GM23338 (cell line): ENCODE measurements around the gene KLC3. TPM values are rescaled to one million over a fixed set of nuclear protein-coding genes. Genes with fewer than 3 reads are reported as not detected.

Experiments
- ATAC-seq: fragments of 200-7000 bp; cut with Tn5 transposase; 3 replicates; pipeline ENCODE4 v1.9.1; 2020
- DNase-seq: peaks from one replicate; pipeline ENCODE4 v3.0.0-alpha.2; 2015; ENCODE audit warnings: low spot score
- H2AFZ ChIP-seq: fragments of 200-600 bp; sonication (generic); 2 replicates; pipeline ENCODE4 v1.8.0; 2016; ENCODE audit warnings: antibody characterized with exemption, mild to moderate bottlenecking, moderate library complexity
- H3F3A ChIP-seq: fragments of 200-600 bp; sonication (generic); replicated peaks from 2 replicates; pipeline ENCODE4 v1.8.0; 2017; ENCODE audit warnings: antibody characterized with exemption, mixed run types, low read depth
- H3K27ac ChIP-seq: fragments of 200-600 bp; sonication (generic); 2 replicates; pipeline ENCODE4 v1.6.1; 2016; ENCODE audit warnings: low read depth
- H3K27me3 ChIP-seq: fragments of 200-600 bp; sonication (generic); 2 replicates; pipeline ENCODE4 v1.8.0; 2016; ENCODE audit warnings: mild to moderate bottlenecking, mixed run types, moderate library complexity; ENCODE audit not compliant: insufficient read depth
- H3K36me3 ChIP-seq: fragments of 200-600 bp; sonication (generic); 2 replicates; pipeline ENCODE4 v1.8.0; 2016; ENCODE audit warnings: mild to moderate bottlenecking; ENCODE audit not compliant: insufficient read depth
- H3K4me1 ChIP-seq: fragments of 200-600 bp; sonication (generic); 2 replicates; pipeline ENCODE4 v1.8.0; 2016; ENCODE audit warnings: mild to moderate bottlenecking, moderate library complexity; ENCODE audit not compliant: insufficient read depth
- H3K4me2 ChIP-seq: fragments of 200-600 bp; sonication (generic); 2 replicates; pipeline ENCODE4 v1.7.1; 2017; ENCODE audit warnings: mixed run types
- H3K4me3 ChIP-seq: fragments of 200-600 bp; sonication (generic); 2 replicates; pipeline ENCODE4 v1.6.1; 2016; ENCODE audit warnings: mixed run types
- H3K79me2 ChIP-seq: fragments of 200-600 bp; sonication (generic); replicated peaks from 2 replicates; pipeline ENCODE4 v1.8.0; 2017; ENCODE audit warnings: mild to moderate bottlenecking; ENCODE audit not compliant: insufficient read depth
- H3K9me2 ChIP-seq: fragments of 200-600 bp; sonication (generic); 2 replicates; pipeline ENCODE4 v1.8.0; 2017; ENCODE audit not compliant: insufficient read depth
- H4K20me1 ChIP-seq: fragments of 200-600 bp; sonication (generic); replicated peaks from 2 replicates; pipeline ENCODE4 v1.8.0; 2017; ENCODE audit warnings: mild to moderate bottlenecking; ENCODE audit not compliant: insufficient read depth
- H3K27ac Mint-ChIP-seq: 2 replicates; pipeline ENCODE4 v1.8.0; 2020; ENCODE audit warnings: inconsistent platforms, mild to moderate bottlenecking, moderate library complexity, mixed read lengths
- H3K27me3 Mint-ChIP-seq: 3 replicates; pipeline ENCODE4 v1.8.0; 2022; ENCODE audit warnings: low read depth, mild to moderate bottlenecking, moderate library complexity, mixed read lengths, inconsistent platforms; ENCODE audit not compliant: insufficient read depth, poor library complexity
- H3K36me3 Mint-ChIP-seq: 3 replicates; pipeline ENCODE4 v1.8.0; 2021; ENCODE audit warnings: low read depth, mild to moderate bottlenecking, inconsistent platforms, moderate library complexity, mixed read lengths
- H3K4me1 Mint-ChIP-seq: 3 replicates; pipeline ENCODE4 v1.8.0; 2020; ENCODE audit warnings: mild to moderate bottlenecking, inconsistent platforms, mixed read lengths
- H3K4me3 Mint-ChIP-seq: 3 replicates; pipeline ENCODE4 v1.8.0; 2021; ENCODE audit warnings: moderate library complexity, mild to moderate bottlenecking, inconsistent platforms, mixed read lengths
- H3K9me3 Mint-ChIP-seq: 3 replicates; pipeline ENCODE4 v1.8.0; 2020; ENCODE audit warnings: moderate library complexity, mild to moderate bottlenecking, inconsistent platforms, mixed read lengths
- CREB1 ChIP-seq: fragments of 250-450 bp; sonication (Bioruptor Pico); IDR thresholded peaks from 2 replicates; pipeline ENCODE4 v1.5.0; 2020; ENCODE audit warnings: low read depth, mild to moderate bottlenecking, moderate library complexity
- CTCF ChIP-seq, 2 experiments: fragments of 200-600 bp in 1 of 2; sonication (generic) in 1 of 2; conservative IDR thresholded peaks; 2 replicates each; pipeline versions ENCODE4 v1.5.1 to v1.6.1; 2016 to 2017; ENCODE audit warnings: antibody characterized with exemption in 2 of 2, low read depth in 2 of 2, mild to moderate bottlenecking in 2 of 2, moderate library complexity in 1 of 2
- EZH2 ChIP-seq: fragments of 200-600 bp; sonication (generic); IDR thresholded peaks from one replicate; pipeline ENCODE4 v1.8.0; 2017; ENCODE audit warnings: antibody characterized with exemption, mild to moderate bottlenecking, low read depth; ENCODE audit not compliant: unreplicated experiment
- EZH2phosphoT487 ChIP-seq: fragments of 200-600 bp; sonication (generic); IDR thresholded peaks from one replicate; pipeline ENCODE4 v1.8.1; 2018; ENCODE audit warnings: antibody characterized with exemption; ENCODE audit not compliant: unreplicated experiment
- JUNB ChIP-seq: IDR thresholded peaks from one replicate; pipeline ENCODE4 v1.6.1; 2016; ENCODE audit warnings: antibody characterized with exemption; ENCODE audit not compliant: unreplicated experiment
- POLR2AphosphoS5 ChIP-seq: IDR thresholded peaks from 2 replicates; pipeline ENCODE4 v1.6.1; 2016; ENCODE audit warnings: antibody characterized with exemption, low read depth
- STAT1 ChIP-seq: IDR thresholded peaks from one replicate; pipeline ENCODE4 v1.6.1; 2016; ENCODE audit warnings: antibody characterized with exemption; ENCODE audit not compliant: unreplicated experiment
- ZNF114 ChIP-seq: fragments of 250-450 bp; sonication (Bioruptor Pico); IDR thresholded peaks from 2 replicates; pipeline ENCODE4 v1.5.0; 2020; ENCODE audit warnings: mild to moderate bottlenecking, moderate library complexity
- ZNF331 ChIP-seq: fragments of 250-450 bp; sonication (Bioruptor Pico); IDR thresholded peaks from 2 replicates; pipeline ENCODE4 v1.5.0; 2020; ENCODE audit warnings: low read depth, mild to moderate bottlenecking, moderate library complexity
- ZNF462 ChIP-seq: fragments of 250-450 bp; sonication (Bioruptor Pico); IDR thresholded peaks from 2 replicates; pipeline ENCODE4 v1.5.0; 2020; ENCODE audit warnings: mild to moderate bottlenecking, moderate library complexity
- polyA plus RNA-seq: library from polyadenylated mRNA; unstranded; fragments of >200 nt; fragmentation: Nextera tagmentation; extraction: Ambion mirVana; gene quantifications from 2 replicates; pipeline ENCODE4 v1.2.1, GENCODE V29; 2016
- total RNA-seq: library from RNA; depleted of rRNA; stranded (reverse); fragments of >200 nt; shearing (Covaris generic); gene quantifications from 2 replicates; pipeline ENCODE4 v1.2.3, GENCODE V29; 2014
- TF ChIP-seq, protein P1 (sequence below): IDR thresholded peaks from one replicate; pipeline ENCODE4 v1.6.1; 2018; ENCODE audit warnings: antibody characterized with exemption; ENCODE audit not compliant: unreplicated experiment

The KLC3 gene
- total and polyA plus RNA-seq, 2 experiments from 2014 or later = 3.1 to 6.4 TPM

DNA sequence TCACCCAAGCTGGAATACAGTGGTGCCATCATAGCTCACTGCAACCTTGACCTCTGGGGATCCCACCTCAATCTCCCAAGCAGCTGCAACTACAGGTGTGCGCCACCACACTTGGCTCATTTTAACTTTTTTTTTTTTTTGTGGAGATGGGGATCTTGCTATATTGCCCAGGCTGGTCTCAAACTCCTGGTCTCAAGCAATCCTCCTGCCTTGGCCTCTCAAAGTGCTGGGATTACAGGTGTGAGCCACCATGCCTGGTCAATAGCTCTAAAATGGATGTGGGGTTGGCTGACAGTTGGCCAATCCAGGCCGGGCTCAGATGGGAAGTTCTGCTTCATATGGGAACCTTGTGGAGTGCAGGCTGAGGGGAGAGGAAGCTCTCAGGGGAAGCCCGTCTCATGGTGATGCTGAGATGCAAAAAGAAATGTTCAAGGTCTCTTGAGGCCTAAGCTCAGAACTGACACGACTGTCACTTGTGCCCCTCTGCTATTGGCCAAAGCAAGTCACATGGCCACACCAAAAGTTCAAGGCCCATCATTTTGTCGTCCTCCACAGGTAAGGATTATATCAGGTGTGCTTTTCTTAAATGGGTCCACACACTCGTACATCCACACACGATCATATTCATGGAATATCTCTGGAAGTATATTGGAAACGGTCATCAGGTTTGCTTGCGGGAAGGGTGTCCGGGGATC, 6.8 kb upstream of the KLC3 start:
- no peaks in the 10 kb centered on the region for H3K4me1 Mint-ChIP-seq

More for the DNA sequence above, 6.8 kb upstream of the KLC3 start:
- Histone ChIP-seq H3K36me3 (no peaks in the 10 kb centered on the region), H3K4me3 (no peak overlapping the region), H4K20me1 (no peaks in the 10 kb centered on the region), H3K79me2 (no peaks in the 10 kb centered on the region), H3K4me1 (no peaks in the 10 kb centered on the region), H3K4me2 (no peak overlapping the region), H3K27me3 (no peaks in the 10 kb centered on the region), H3F3A (peaks cover 3% of the 10 kb centered on the region; the same call in 1 of the 2 replicates), H3K9me2 (no peaks in the 10 kb centered on the region), H3K27ac (no peak overlapping the region), H2AFZ (no peak overlapping the region)
- Mint-ChIP-seq H3K36me3 (no peaks in the 10 kb centered on the region; the same call in 2 of the 3 replicates), H3K9me3 (no peaks in the 10 kb centered on the region), H3K27ac (no peak overlapping the region), H3K27me3 (peaks cover 10% of the 10 kb centered on the region), H3K4me3 (no peak overlapping the region)
- DNase-seq (no peak), ATAC-seq (no peak)
- no peak for TF ChIP-seq EZH2
- TF ChIP-seq, protein P1, sequence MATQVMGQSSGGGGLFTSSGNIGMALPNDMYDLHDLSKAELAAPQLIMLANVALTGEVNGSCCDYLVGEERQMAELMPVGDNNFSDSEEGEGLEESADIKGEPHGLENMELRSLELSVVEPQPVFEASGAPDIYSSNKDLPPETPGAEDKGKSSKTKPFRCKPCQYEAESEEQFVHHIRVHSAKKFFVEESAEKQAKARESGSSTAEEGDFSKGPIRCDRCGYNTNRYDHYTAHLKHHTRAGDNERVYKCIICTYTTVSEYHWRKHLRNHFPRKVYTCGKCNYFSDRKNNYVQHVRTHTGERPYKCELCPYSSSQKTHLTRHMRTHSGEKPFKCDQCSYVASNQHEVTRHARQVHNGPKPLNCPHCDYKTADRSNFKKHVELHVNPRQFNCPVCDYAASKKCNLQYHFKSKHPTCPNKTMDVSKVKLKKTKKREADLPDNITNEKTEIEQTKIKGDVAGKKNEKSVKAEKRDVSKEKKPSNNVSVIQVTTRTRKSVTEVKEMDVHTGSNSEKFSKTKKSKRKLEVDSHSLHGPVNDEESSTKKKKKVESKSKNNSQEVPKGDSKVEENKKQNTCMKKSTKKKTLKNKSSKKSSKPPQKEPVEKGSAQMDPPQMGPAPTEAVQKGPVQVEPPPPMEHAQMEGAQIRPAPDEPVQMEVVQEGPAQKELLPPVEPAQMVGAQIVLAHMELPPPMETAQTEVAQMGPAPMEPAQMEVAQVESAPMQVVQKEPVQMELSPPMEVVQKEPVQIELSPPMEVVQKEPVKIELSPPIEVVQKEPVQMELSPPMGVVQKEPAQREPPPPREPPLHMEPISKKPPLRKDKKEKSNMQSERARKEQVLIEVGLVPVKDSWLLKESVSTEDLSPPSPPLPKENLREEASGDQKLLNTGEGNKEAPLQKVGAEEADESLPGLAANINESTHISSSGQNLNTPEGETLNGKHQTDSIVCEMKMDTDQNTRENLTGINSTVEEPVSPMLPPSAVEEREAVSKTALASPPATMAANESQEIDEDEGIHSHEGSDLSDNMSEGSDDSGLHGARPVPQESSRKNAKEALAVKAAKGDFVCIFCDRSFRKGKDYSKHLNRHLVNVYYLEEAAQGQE = no peak
- TF ChIP-seq STAT1 = no peak
- TF ChIP-seq CREB1 (CRISPR knock-in tag) = no peak
- no peak for TF ChIP-seq JUNB
- no peak for TF ChIP-seq CTCF (conservative IDR thresholded peaks at IDR 0.05; ENCODE audit: low read depth in 2 of 2)
- no peak for TF ChIP-seq EZH2phosphoT487
- no peak for TF ChIP-seq POLR2AphosphoS5
- TF ChIP-seq ZNF114 (CRISPR knock-in tag) = no peak
- no peak for TF ChIP-seq ZNF331 (CRISPR knock-in tag)
- TF ChIP-seq ZNF462 = no peak
